Activated CD8-positive, alpha-beta memory T cell treated with anti-CD3 and anti-CD28 coated beads, Interleukin-2, amount 50 U/mL, for 24 hours (primary cell): ENCODE data around the gene SETD4.
A peak's percentile ranks its signal among the peaks of the same experiment; 100 is the strongest.

Source experiments
- DNase-seq: peaks from one replicate; pipeline ENCODE4 v3.0.0-alpha.2; 2020; ENCODE audit errors: extremely low read depth

SETD4 gene

GRCh38 chr21:36047139-36047538, 13.2 kb downstream of the SETD4 start:
- no peak for DNase-seq

GRCh38 chr21:36045993-36046392, 14.3 kb downstream of the SETD4 start:
- no peak for DNase-seq

- DNase-seq: no peak
These were observed 16.3 kb downstream of the SETD4 start for GRCh38 chr21:36044056-36044455.

GRCh38 chr21:36041910-36042309, 18.4 kb downstream of the SETD4 start:
- no peak for DNase-seq

- DNase-seq: no peak
These were observed 19.9 kb downstream of the SETD4 start for GRCh38 chr21:36040389-36040788.

- no peak for DNase-seq
These were observed 20.5 kb downstream of the SETD4 start for GRCh38 chr21:36039861-36040260.

GRCh38 chr21:36038701-36039497, 21.4 kb downstream of the SETD4 start:
- DNase-seq: no peak

GRCh38 chr21:36035381-36035791, 24.9 kb downstream of the SETD4 start:
- no peak for DNase-seq

GRCh38 chr21:36034211-36034913, 26.0 kb downstream of the SETD4 start:
- no peak for DNase-seq

- no peak for DNase-seq
These were observed 27.5 kb downstream of the SETD4 start for GRCh38 chr21:36032647-36033406.

- DNase-seq: no peak
These were observed 29.6 kb downstream of the SETD4 start for GRCh38 chr21:36030581-36031189.

GRCh38 chr21:36029309-36029708, 31.0 kb downstream of the SETD4 start:
- DNase-seq: no peak

GRCh38 chr21:36028127-36029069, 31.9 kb downstream of the SETD4 start:
- peak; percentile 26 for DNase-seq

GRCh38 chr21:36027347-36027746, 33.0 kb downstream of the SETD4 start:
- DNase-seq: no peak

GRCh38 chr21:36024782-36025181, 35.5 kb downstream of the SETD4 start:
- no peak for DNase-seq

- DNase-seq: no peak
These were observed 37.2 kb downstream of the SETD4 start for GRCh38 chr21:36023092-36023480.

GRCh38 chr21:36022427-36023091, 37.8 kb downstream of the SETD4 start:
- DNase-seq: no peak

- no peak for DNase-seq
These were observed 39.0 kb downstream of the SETD4 start for GRCh38 chr21:36021251-36021837.

- no peak for DNase-seq
These were observed 45.3 kb downstream of the SETD4 start for GRCh38 chr21:36015045-36015444.

GRCh38 chr21:36010801-36011200, 49.5 kb downstream of the SETD4 start:
- no peak for DNase-seq
